Measurements from ENCODE around the gene MGP. TPM values are rescaled to one million over a fixed set of nuclear protein-coding genes. Genes with fewer than 3 reads are reported as not detected.

Gene MGP
- total and polyA plus RNA-seq, 8 donors = 78.8 to 789 (median 89.4) TPM

- DNase-seq (peak in 1 of 4 donors; percentile 54), ATAC-seq (peak; percentile 42)
- peaks cover 4 to 6% of the 10 kb centered on the region in 2 donors for H3K4me1 ChIP-seq
- peak overlapping the region; percentile 54 to 64 for H3K27ac ChIP-seq
- H3K36me3 ChIP-seq = no peaks in the 10 kb centered on the region
- H3K27me3 ChIP-seq = no peaks in the 10 kb centered on the region
- intact Hi-C loops (cut with DNase I) = no loop called here
- no peak for TF ChIP-seq CTCF (IDR thresholded peaks at IDR 0.05)
- H3K4me3 ChIP-seq = no peak overlapping the region
- H3K9me3 ChIP-seq = no peaks in the 10 kb centered on the region
Measured at GRCh38 chr12:14905269-14906004, 19.8 kb upstream of the MGP start.

- no peaks in the 10 kb centered on the region for H3K36me3 ChIP-seq
- peak overlapping the region; percentile 54 to 64 for H3K27ac ChIP-seq
- ATAC-seq (no peak), DNase-seq (no peak)
- no peak for TF ChIP-seq CTCF (IDR thresholded peaks at IDR 0.05)
- H3K9me3 ChIP-seq = no peaks in the 10 kb centered on the region
- intact Hi-C loops (cut with DNase I) = no loop called here
- H3K27me3 ChIP-seq = no peaks in the 10 kb centered on the region
- no peak overlapping the region for H3K4me3 ChIP-seq
- H3K4me1 ChIP-seq = peaks cover 4 to 6% of the 10 kb centered on the region in 2 donors
Measured at GRCh38 chr12:14904854-14905253, 19.2 kb upstream of the MGP start.

- H3K27me3 ChIP-seq = no peaks in the 10 kb centered on the region
- no peaks in the 10 kb centered on the region for H3K36me3 ChIP-seq
- ATAC-seq (peak; percentile 54), DNase-seq (no peak)
- no peak for TF ChIP-seq CTCF (IDR thresholded peaks at IDR 0.05)
- intact Hi-C loops (cut with DNase I) = no loop called here
- no peak overlapping the region for H3K4me3 ChIP-seq
- H3K4me1 ChIP-seq = peaks cover 4 to 6% of the 10 kb centered on the region in 2 donors
- H3K27ac ChIP-seq = peak overlapping the region; percentile 54 to 64
- H3K9me3 ChIP-seq = no peaks in the 10 kb centered on the region
Measured at GRCh38 chr12:14903386-14904098, 17.9 kb upstream of the MGP start.

GRCh38 chr12:14902465-14902864, 16.8 kb upstream of the MGP start:
- Histone ChIP-seq H3K9me3 (no peaks in the 10 kb centered on the region), H3K4me3 (no peak overlapping the region), H3K27me3 (no peaks in the 10 kb centered on the region), H3K36me3 (no peaks in the 10 kb centered on the region), H3K27ac (peak overlapping the region in 1 of 2 donors; percentile 34), H3K4me1 (peaks cover 4 to 6% of the 10 kb centered on the region in 2 donors)
- no peak for TF ChIP-seq CTCF (IDR thresholded peaks at IDR 0.05)
- intact Hi-C loops (cut with DNase I) = no loop called here
- ATAC-seq (no peak), DNase-seq (no peak)

GRCh38 chr12:14901228-14901562, 15.5 kb upstream of the MGP start:
- no peaks in the 10 kb centered on the region for H3K9me3 ChIP-seq
- no peak overlapping the region for H3K4me3 ChIP-seq
- no peak for TF ChIP-seq CTCF (IDR thresholded peaks at IDR 0.05)
- DNase-seq (no peak), ATAC-seq (no peak)
- H3K4me1 ChIP-seq = peaks cover 4 to 6% of the 10 kb centered on the region in 2 donors
- H3K27me3 ChIP-seq = no peaks in the 10 kb centered on the region
- intact Hi-C loops (cut with DNase I) = no loop called here
- H3K36me3 ChIP-seq = no peaks in the 10 kb centered on the region
- peak overlapping the region; percentile 7 to 45 for H3K27ac ChIP-seq

All from left lung (tissue), 10 donors.